ENCODE measurements around the gene UNC5C. TPM values are rescaled to one million over a fixed set of nuclear protein-coding genes. Genes with fewer than 3 reads are reported as not detected.

UNC5C gene
- total RNA-seq, 2 donors from 2014 or later: 5.3 to 10.0 TPM

- Histone ChIP-seq H3K4me3 (no peak overlapping the region), H3K4me1 (ENCODE audit: control insufficient read depth in 1 of 2, low read depth in 2 of 2) (no peaks in the 10 kb centered on the region), H3K36me3 (no peaks in the 10 kb centered on the region), H3K9me3 (no peaks in the 10 kb centered on the region), H3K27me3 (replicated peaks; ENCODE audit: insufficient read depth) (no peaks in the 10 kb centered on the region), H3K27ac (no peak overlapping the region)
- ATAC-seq (ENCODE audit: insufficient number of reproducible peaks, low FRiP score, low read depth): no peak
- TF ChIP-seq CTCF (IDR thresholded peaks at IDR 0.05): no peak
- no peak for DNase-seq (ENCODE audit: low spot score)
These were observed 25.9 kb downstream of the UNC5C start for GRCh38 chr4:95522682-95523530.

GRCh38 chr4:95517576-95518345, 31.0 kb downstream of the UNC5C start:
- ATAC-seq (ENCODE audit: insufficient number of reproducible peaks, low FRiP score, low read depth) (no peak), DNase-seq (ENCODE audit: low spot score) (no peak)
- Histone ChIP-seq H3K27me3 (replicated peaks; ENCODE audit: insufficient read depth) (no peaks in the 10 kb centered on the region), H3K4me3 (no peak overlapping the region), H3K36me3 (no peaks in the 10 kb centered on the region), H3K9me3 (no peaks in the 10 kb centered on the region), H3K4me1 (ENCODE audit: control insufficient read depth in 1 of 2, low read depth in 2 of 2) (no peaks in the 10 kb centered on the region), H3K27ac (no peak overlapping the region)
- no peak for TF ChIP-seq CTCF (IDR thresholded peaks at IDR 0.05)

GRCh38 chr4:95516528-95517017, 32.2 kb downstream of the UNC5C start:
- ATAC-seq (ENCODE audit: insufficient number of reproducible peaks, low FRiP score, low read depth) (no peak), DNase-seq (ENCODE audit: low spot score) (no peak)
- Histone ChIP-seq H3K9me3 (no peaks in the 10 kb centered on the region), H3K4me3 (no peak overlapping the region), H3K27ac (no peak overlapping the region), H3K4me1 (ENCODE audit: control insufficient read depth in 1 of 2, low read depth in 2 of 2) (no peaks in the 10 kb centered on the region), H3K36me3 (no peaks in the 10 kb centered on the region), H3K27me3 (replicated peaks; ENCODE audit: insufficient read depth) (no peaks in the 10 kb centered on the region)
- no peak for TF ChIP-seq CTCF (IDR thresholded peaks at IDR 0.05)

- ATAC-seq (ENCODE audit: insufficient number of reproducible peaks, low FRiP score, low read depth) (no peak), DNase-seq (ENCODE audit: low spot score) (no peak)
- Histone ChIP-seq H3K9me3 (no peaks in the 10 kb centered on the region), H3K36me3 (no peaks in the 10 kb centered on the region), H3K4me1 (ENCODE audit: control insufficient read depth in 1 of 2, low read depth in 2 of 2) (no peaks in the 10 kb centered on the region), H3K27me3 (replicated peaks; ENCODE audit: insufficient read depth) (no peaks in the 10 kb centered on the region), H3K27ac (no peak overlapping the region), H3K4me3 (no peak overlapping the region)
- TF ChIP-seq CTCF (IDR thresholded peaks at IDR 0.05): no peak
These were observed 33.2 kb downstream of the UNC5C start for GRCh38 chr4:95515589-95515988.

GRCh38 chr4:95513022-95513421, 35.8 kb downstream of the UNC5C start:
- Histone ChIP-seq H3K27ac (no peak overlapping the region), H3K27me3 (replicated peaks; ENCODE audit: insufficient read depth) (no peaks in the 10 kb centered on the region), H3K4me1 (ENCODE audit: control insufficient read depth in 1 of 2, low read depth in 2 of 2) (peaks cover 3% of the 10 kb centered on the region in 2 donors), H3K36me3 (no peaks in the 10 kb centered on the region), H3K9me3 (no peaks in the 10 kb centered on the region), H3K4me3 (no peak overlapping the region)
- no peak for TF ChIP-seq CTCF (IDR thresholded peaks at IDR 0.05)
- no peak for ATAC-seq (ENCODE audit: insufficient number of reproducible peaks, low FRiP score, low read depth)
- no peak for DNase-seq (ENCODE audit: low spot score)

Measured in thoracic aorta (tissue), 2 donors.